GM23338 (cell line): ENCODE results near the gene POPDC3. TPM values are rescaled to one million over a fixed set of nuclear protein-coding genes. Genes with fewer than 3 reads are reported as not detected.
"Not testable (repeated sequence)": the region's sequence is repeated elsewhere in the genome, so short reads cannot be mapped to it uniquely, and the experiment has no call there.

Source experiments
- ATAC-seq: fragments of 200-7000 bp; cut with Tn5 transposase; 3 replicates; pipeline ENCODE4 v1.9.1; 2020
- DNase-seq: peaks from one replicate; pipeline ENCODE4 v3.0.0-alpha.2; 2015; ENCODE audit warnings: low spot score
- H2AFZ ChIP-seq: fragments of 200-600 bp; sonication (generic); 2 replicates; pipeline ENCODE4 v1.8.0; 2016; ENCODE audit warnings: antibody characterized with exemption, mild to moderate bottlenecking, moderate library complexity
- H3F3A ChIP-seq: fragments of 200-600 bp; sonication (generic); replicated peaks from 2 replicates; pipeline ENCODE4 v1.8.0; 2017; ENCODE audit warnings: antibody characterized with exemption, mixed run types, low read depth
- H3K27ac ChIP-seq: fragments of 200-600 bp; sonication (generic); 2 replicates; pipeline ENCODE4 v1.6.1; 2016; ENCODE audit warnings: low read depth
- H3K27me3 ChIP-seq: fragments of 200-600 bp; sonication (generic); 2 replicates; pipeline ENCODE4 v1.8.0; 2016; ENCODE audit warnings: mild to moderate bottlenecking, mixed run types, moderate library complexity; ENCODE audit not compliant: insufficient read depth
- H3K36me3 ChIP-seq: fragments of 200-600 bp; sonication (generic); 2 replicates; pipeline ENCODE4 v1.8.0; 2016; ENCODE audit warnings: mild to moderate bottlenecking; ENCODE audit not compliant: insufficient read depth
- H3K4me1 ChIP-seq: fragments of 200-600 bp; sonication (generic); 2 replicates; pipeline ENCODE4 v1.8.0; 2016; ENCODE audit warnings: mild to moderate bottlenecking, moderate library complexity; ENCODE audit not compliant: insufficient read depth
- H3K4me2 ChIP-seq: fragments of 200-600 bp; sonication (generic); 2 replicates; pipeline ENCODE4 v1.7.1; 2017; ENCODE audit warnings: mixed run types
- H3K4me3 ChIP-seq: fragments of 200-600 bp; sonication (generic); 2 replicates; pipeline ENCODE4 v1.6.1; 2016; ENCODE audit warnings: mixed run types
- H3K79me2 ChIP-seq: fragments of 200-600 bp; sonication (generic); replicated peaks from 2 replicates; pipeline ENCODE4 v1.8.0; 2017; ENCODE audit warnings: mild to moderate bottlenecking; ENCODE audit not compliant: insufficient read depth
- H3K9me2 ChIP-seq: fragments of 200-600 bp; sonication (generic); 2 replicates; pipeline ENCODE4 v1.8.0; 2017; ENCODE audit not compliant: insufficient read depth
- H4K20me1 ChIP-seq: fragments of 200-600 bp; sonication (generic); replicated peaks from 2 replicates; pipeline ENCODE4 v1.8.0; 2017; ENCODE audit warnings: mild to moderate bottlenecking; ENCODE audit not compliant: insufficient read depth
- H3K27ac Mint-ChIP-seq: 2 replicates; pipeline ENCODE4 v1.8.0; 2020; ENCODE audit warnings: inconsistent platforms, mild to moderate bottlenecking, moderate library complexity, mixed read lengths
- H3K27me3 Mint-ChIP-seq: 3 replicates; pipeline ENCODE4 v1.8.0; 2022; ENCODE audit warnings: low read depth, mild to moderate bottlenecking, moderate library complexity, mixed read lengths, inconsistent platforms; ENCODE audit not compliant: insufficient read depth, poor library complexity
- H3K36me3 Mint-ChIP-seq: 3 replicates; pipeline ENCODE4 v1.8.0; 2021; ENCODE audit warnings: low read depth, mild to moderate bottlenecking, inconsistent platforms, moderate library complexity, mixed read lengths
- H3K4me1 Mint-ChIP-seq: 3 replicates; pipeline ENCODE4 v1.8.0; 2020; ENCODE audit warnings: mild to moderate bottlenecking, inconsistent platforms, mixed read lengths
- H3K4me3 Mint-ChIP-seq: 3 replicates; pipeline ENCODE4 v1.8.0; 2021; ENCODE audit warnings: moderate library complexity, mild to moderate bottlenecking, inconsistent platforms, mixed read lengths
- H3K9me3 Mint-ChIP-seq: 3 replicates; pipeline ENCODE4 v1.8.0; 2020; ENCODE audit warnings: moderate library complexity, mild to moderate bottlenecking, inconsistent platforms, mixed read lengths
- CREB1 ChIP-seq: fragments of 250-450 bp; sonication (Bioruptor Pico); IDR thresholded peaks from 2 replicates; pipeline ENCODE4 v1.5.0; 2020; ENCODE audit warnings: low read depth, mild to moderate bottlenecking, moderate library complexity
- EZH2phosphoT487 ChIP-seq: fragments of 200-600 bp; sonication (generic); IDR thresholded peaks from one replicate; pipeline ENCODE4 v1.8.1; 2018; ENCODE audit warnings: antibody characterized with exemption; ENCODE audit not compliant: unreplicated experiment
- NANOG ChIP-seq: IDR thresholded peaks from 2 replicates; pipeline ENCODE4 v1.6.1; 2016; ENCODE audit warnings: antibody characterized with exemption, borderline replicate concordance
- POLR2AphosphoS5 ChIP-seq: IDR thresholded peaks from 2 replicates; pipeline ENCODE4 v1.6.1; 2016; ENCODE audit warnings: antibody characterized with exemption, low read depth
- STAT1 ChIP-seq: IDR thresholded peaks from one replicate; pipeline ENCODE4 v1.6.1; 2016; ENCODE audit warnings: antibody characterized with exemption; ENCODE audit not compliant: unreplicated experiment
- ZNF114 ChIP-seq: fragments of 250-450 bp; sonication (Bioruptor Pico); IDR thresholded peaks from 2 replicates; pipeline ENCODE4 v1.5.0; 2020; ENCODE audit warnings: mild to moderate bottlenecking, moderate library complexity
- ZNF331 ChIP-seq: fragments of 250-450 bp; sonication (Bioruptor Pico); IDR thresholded peaks from 2 replicates; pipeline ENCODE4 v1.5.0; 2020; ENCODE audit warnings: low read depth, mild to moderate bottlenecking, moderate library complexity
- polyA plus RNA-seq: library from polyadenylated mRNA; unstranded; fragments of >200 nt; fragmentation: Nextera tagmentation; extraction: Ambion mirVana; gene quantifications from 2 replicates; pipeline ENCODE4 v1.2.1, GENCODE V29; 2016
- total RNA-seq: library from RNA; depleted of rRNA; stranded (reverse); fragments of >200 nt; shearing (Covaris generic); gene quantifications from 2 replicates; pipeline ENCODE4 v1.2.3, GENCODE V29; 2014
- TF ChIP-seq, protein P1 (sequence below): fragments of 250-450 bp; sonication (Bioruptor Pico); IDR thresholded peaks from 2 replicates; pipeline ENCODE4 v1.5.0; 2020; ENCODE audit warnings: mild to moderate bottlenecking, moderate library complexity
- TF ChIP-seq, protein P2 (sequence below): IDR thresholded peaks from 2 replicates; pipeline ENCODE4 v1.6.1; 2016; ENCODE audit warnings: antibody characterized with exemption
- TF ChIP-seq, protein P3 (sequence below): IDR thresholded peaks from one replicate; pipeline ENCODE4 v1.6.1; 2018; ENCODE audit warnings: antibody characterized with exemption; ENCODE audit not compliant: unreplicated experiment

The POPDC3 gene
- total and polyA plus RNA-seq, 2 experiments from 2014 or later: 5.1 to 5.7 TPM

DNA sequence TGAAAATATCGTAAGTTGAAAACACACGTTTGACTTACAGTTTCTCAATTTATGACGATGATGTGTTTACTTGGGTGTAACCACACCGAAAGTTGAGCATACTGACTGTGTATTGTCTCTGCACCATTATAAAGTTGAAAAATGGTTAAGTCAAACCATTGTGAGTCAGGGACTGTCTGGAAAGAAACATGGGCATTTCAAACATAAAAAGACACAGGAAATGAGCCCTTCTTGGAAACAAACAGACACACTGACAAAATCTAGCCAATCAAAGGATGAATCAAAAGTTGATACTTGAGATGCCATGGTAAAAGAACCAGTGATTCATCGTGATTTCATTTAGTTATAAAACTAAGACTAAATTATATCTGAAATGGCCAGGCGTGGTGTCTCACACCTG, 5.3 kb downstream of the POPDC3 start:
- Mint-ChIP-seq H3K9me3 (no peaks in the 10 kb centered on the region; the same call in 2 of the 3 replicates), H3K4me3 (no peak overlapping the region), H3K36me3 (no peaks in the 10 kb centered on the region), H3K27me3 (peaks cover 2% of the 10 kb centered on the region), H3K27ac (no peak overlapping the region), H3K4me1 (peaks cover 4% of the 10 kb centered on the region)
- Histone ChIP-seq H3K4me3 (no peak overlapping the region), H3K27me3 (peaks cover 20% of the 10 kb centered on the region), H3K36me3 (no peaks in the 10 kb centered on the region), H3K27ac (no peak overlapping the region), H3F3A (no peaks in the 10 kb centered on the region), H2AFZ (no peak overlapping the region), H3K4me2 (no peak overlapping the region), H4K20me1 (no peaks in the 10 kb centered on the region), H3K79me2 (no peaks in the 10 kb centered on the region), H3K4me1 (peaks cover 11% of the 10 kb centered on the region; the same call in 1 of the 2 replicates), H3K9me2 (no peaks in the 10 kb centered on the region)
- TF ChIP-seq POLR2AphosphoS5: no peak
- no peak for TF ChIP-seq ZNF114 (CRISPR knock-in tag)
- no peak for TF ChIP-seq CREB1
- no peak for TF ChIP-seq ZNF331 (CRISPR knock-in tag)
- no peak for TF ChIP-seq EZH2phosphoT487
- TF ChIP-seq, protein P1, sequence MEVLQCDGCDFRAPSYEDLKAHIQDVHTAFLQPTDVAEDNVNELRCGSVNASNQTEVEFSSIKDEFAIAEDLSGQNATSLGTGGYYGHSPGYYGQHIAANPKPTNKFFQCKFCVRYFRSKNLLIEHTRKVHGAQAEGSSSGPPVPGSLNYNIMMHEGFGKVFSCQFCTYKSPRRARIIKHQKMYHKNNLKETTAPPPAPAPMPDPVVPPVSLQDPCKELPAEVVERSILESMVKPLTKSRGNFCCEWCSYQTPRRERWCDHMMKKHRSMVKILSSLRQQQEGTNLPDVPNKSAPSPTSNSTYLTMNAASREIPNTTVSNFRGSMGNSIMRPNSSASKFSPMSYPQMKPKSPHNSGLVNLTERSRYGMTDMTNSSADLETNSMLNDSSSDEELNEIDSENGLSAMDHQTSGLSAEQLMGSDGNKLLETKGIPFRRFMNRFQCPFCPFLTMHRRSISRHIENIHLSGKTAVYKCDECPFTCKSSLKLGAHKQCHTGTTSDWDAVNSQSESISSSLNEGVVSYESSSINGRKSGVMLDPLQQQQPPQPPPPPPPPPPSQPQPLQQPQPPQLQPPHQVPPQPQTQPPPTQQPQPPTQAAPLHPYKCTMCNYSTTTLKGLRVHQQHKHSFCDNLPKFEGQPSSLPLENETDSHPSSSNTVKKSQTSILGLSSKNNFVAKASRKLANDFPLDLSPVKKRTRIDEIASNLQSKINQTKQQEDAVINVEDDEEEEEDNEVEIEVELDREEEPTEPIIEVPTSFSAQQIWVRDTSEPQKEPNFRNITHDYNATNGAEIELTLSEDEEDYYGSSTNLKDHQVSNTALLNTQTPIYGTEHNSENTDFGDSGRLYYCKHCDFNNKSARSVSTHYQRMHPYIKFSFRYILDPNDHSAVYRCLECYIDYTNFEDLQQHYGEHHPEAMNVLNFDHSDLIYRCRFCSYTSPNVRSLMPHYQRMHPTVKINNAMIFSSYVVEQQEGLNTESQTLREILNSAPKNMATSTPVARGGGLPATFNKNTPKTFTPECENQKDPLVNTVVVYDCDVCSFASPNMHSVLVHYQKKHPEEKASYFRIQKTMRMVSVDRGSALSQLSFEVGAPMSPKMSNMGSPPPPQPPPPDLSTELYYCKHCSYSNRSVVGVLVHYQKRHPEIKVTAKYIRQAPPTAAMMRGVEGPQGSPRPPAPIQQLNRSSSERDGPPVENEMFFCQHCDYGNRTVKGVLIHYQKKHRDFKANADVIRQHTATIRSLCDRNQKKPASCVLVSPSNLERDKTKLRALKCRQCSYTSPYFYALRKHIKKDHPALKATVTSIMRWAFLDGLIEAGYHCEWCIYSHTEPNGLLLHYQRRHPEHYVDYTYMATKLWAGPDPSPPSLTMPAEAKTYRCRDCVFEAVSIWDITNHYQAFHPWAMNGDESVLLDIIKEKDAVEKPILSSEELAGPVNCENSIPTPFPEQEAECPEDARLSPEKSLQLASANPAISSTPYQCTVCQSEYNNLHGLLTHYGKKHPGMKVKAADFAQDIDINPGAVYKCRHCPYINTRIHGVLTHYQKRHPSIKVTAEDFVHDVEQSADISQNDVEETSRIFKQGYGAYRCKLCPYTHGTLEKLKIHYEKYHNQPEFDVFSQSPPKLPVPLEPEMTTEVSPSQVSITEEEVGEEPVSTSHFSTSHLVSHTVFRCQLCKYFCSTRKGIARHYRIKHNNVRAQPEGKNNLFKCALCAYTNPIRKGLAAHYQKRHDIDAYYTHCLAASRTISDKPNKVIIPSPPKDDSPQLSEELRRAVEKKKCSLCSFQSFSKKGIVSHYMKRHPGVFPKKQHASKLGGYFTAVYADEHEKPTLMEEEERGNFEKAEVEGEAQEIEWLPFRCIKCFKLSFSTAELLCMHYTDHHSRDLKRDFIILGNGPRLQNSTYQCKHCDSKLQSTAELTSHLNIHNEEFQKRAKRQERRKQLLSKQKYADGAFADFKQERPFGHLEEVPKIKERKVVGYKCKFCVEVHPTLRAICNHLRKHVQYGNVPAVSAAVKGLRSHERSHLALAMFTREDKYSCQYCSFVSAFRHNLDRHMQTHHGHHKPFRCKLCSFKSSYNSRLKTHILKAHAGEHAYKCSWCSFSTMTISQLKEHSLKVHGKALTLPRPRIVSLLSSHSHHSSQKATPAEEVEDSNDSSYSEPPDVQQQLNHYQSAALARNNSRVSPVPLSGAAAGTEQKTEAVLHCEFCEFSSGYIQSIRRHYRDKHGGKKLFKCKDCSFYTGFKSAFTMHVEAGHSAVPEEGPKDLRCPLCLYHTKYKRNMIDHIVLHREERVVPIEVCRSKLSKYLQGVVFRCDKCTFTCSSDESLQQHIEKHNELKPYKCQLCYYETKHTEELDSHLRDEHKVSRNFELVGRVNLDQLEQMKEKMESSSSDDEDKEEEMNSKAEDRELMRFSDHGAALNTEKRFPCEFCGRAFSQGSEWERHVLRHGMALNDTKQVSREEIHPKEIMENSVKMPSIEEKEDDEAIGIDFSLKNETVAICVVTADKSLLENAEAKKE: no peak
- no peak for TF ChIP-seq STAT1
- no peak for TF ChIP-seq NANOG
- TF ChIP-seq, protein P2, sequence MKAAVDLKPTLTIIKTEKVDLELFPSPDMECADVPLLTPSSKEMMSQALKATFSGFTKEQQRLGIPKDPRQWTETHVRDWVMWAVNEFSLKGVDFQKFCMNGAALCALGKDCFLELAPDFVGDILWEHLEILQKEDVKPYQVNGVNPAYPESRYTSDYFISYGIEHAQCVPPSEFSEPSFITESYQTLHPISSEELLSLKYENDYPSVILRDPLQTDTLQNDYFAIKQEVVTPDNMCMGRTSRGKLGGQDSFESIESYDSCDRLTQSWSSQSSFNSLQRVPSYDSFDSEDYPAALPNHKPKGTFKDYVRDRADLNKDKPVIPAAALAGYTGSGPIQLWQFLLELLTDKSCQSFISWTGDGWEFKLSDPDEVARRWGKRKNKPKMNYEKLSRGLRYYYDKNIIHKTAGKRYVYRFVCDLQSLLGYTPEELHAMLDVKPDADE: no peak
- TF ChIP-seq, protein P3, sequence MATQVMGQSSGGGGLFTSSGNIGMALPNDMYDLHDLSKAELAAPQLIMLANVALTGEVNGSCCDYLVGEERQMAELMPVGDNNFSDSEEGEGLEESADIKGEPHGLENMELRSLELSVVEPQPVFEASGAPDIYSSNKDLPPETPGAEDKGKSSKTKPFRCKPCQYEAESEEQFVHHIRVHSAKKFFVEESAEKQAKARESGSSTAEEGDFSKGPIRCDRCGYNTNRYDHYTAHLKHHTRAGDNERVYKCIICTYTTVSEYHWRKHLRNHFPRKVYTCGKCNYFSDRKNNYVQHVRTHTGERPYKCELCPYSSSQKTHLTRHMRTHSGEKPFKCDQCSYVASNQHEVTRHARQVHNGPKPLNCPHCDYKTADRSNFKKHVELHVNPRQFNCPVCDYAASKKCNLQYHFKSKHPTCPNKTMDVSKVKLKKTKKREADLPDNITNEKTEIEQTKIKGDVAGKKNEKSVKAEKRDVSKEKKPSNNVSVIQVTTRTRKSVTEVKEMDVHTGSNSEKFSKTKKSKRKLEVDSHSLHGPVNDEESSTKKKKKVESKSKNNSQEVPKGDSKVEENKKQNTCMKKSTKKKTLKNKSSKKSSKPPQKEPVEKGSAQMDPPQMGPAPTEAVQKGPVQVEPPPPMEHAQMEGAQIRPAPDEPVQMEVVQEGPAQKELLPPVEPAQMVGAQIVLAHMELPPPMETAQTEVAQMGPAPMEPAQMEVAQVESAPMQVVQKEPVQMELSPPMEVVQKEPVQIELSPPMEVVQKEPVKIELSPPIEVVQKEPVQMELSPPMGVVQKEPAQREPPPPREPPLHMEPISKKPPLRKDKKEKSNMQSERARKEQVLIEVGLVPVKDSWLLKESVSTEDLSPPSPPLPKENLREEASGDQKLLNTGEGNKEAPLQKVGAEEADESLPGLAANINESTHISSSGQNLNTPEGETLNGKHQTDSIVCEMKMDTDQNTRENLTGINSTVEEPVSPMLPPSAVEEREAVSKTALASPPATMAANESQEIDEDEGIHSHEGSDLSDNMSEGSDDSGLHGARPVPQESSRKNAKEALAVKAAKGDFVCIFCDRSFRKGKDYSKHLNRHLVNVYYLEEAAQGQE: no peak
- DNase-seq (no peak), ATAC-seq (no peak)

DNA sequence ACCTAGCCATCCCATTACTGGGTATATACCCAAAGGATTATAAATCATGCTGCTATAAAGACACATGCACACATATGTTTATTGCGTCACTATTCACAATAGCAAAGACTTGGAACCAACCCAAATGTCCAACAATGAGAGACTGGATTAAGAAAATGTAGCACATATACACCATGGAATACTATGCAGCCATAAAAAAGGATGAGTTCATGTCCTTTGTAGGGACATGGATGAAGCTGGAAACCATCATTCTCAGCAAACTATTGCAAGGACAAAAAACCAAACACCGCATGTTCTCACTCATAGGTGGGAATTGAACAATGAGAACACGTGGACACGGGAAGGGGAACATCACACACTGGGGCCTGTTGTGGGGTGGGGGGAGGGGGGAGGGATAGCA, 7.3 kb downstream of the POPDC3 start:
- not testable (repeated sequence) for ATAC-seq, H3K9me2 ChIP-seq, H3K4me1 Mint-ChIP-seq, H3K9me3 Mint-ChIP-seq, H3K4me2 ChIP-seq, DNase-seq, H3K27ac Mint-ChIP-seq, H3K36me3 ChIP-seq, H3K4me3 ChIP-seq, H3F3A ChIP-seq, H4K20me1 ChIP-seq, H2AFZ ChIP-seq, H3K27me3 Mint-ChIP-seq, H3K4me1 ChIP-seq, H3K79me2 ChIP-seq, H3K4me3 Mint-ChIP-seq, H3K27ac ChIP-seq, H3K36me3 Mint-ChIP-seq, H3K27me3 ChIP-seq
